Hindlimb muscle (tissue), 1 donor: ENCODE data around the gene KCNJ12. TPM values are rescaled to one million over a fixed set of nuclear protein-coding genes. Genes with fewer than 3 reads are reported as not detected.
A peak's percentile ranks its signal among the peaks of the same experiment; 100 is the strongest.
"Not testable (repeated sequence)": the region's sequence is repeated elsewhere in the genome, so short reads cannot be mapped to it uniquely, and the experiment has no call there.

ENCODE experiments used
- DNase-seq: peaks from one replicate; pipeline ENCODE4 v3.0.0-alpha.2; 2013
- polyA plus RNA-seq: library from polyadenylated mRNA; unstranded; fragments of 120-200 nt; gene quantifications from one replicate; pipeline ENCODE4 v1.2.1, GENCODE V29; 2013; ENCODE audit not compliant: insufficient read length

Gene KCNJ12
- polyA plus RNA-seq: 17.3 TPM

DNA sequence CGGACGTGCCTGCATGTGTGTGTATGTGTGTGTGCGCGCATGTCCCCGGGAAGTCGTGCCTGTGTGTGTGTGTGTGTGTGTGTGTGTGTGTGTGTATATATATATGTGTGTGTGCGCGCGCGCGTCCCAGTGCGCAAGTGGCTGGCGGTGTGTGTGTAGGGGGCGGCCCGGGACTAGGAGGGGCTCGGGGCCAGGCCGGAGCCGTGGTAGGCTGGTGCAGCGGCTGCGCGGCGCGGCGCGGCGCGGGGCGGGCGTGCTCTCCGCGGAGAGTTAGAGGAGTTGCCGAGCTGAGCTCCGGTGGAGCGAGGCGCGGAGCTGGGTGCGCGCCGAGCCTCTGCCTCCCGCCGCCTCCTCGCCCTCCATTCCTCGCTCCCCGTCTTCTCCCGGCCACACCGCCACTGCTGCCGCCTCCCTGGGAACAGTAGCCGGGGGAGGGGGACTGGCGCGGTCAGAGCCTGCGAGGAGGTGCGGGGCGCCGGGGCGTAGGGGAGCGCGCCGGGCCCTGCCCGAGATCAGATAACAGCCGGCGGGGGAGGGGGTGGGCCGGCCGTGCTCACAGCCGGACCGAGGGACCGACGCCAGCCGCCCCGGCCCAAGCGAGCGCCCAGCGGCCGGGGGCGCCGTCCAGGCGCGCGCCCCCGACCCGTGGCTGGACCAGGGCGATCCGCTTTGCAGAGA lies at the start of gene KCNJ12:
Gene KCNJ12 (plus strand): TSS at position 277 of the 678 bp plus-strand sequence. CDS start 38,986 bp downstream, outside the sequence.
- peak; percentile 51 for DNase-seq

DNA sequence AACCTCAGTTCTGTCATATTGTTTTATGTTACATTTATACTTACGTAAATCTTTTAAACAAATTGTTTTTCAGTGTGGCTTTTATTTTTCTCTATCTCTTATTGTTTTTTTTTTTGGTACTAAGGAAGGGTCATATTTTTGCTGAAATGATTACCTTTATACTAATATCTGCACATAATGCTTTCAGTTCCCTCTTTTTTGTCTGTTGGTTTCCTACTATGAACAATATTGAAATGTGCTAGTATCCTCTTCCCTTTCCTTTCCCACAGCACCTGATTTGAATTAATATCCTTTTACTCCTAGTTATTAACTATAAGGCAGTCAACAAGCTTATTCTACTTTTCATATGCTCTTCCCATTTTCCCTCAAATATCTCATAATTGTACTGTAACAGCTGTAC lies 48.2 kb upstream of the KCNJ12 start:
- not testable (repeated sequence) for DNase-seq

GRCh38 chr17:21328778-21329177 lies 47.4 kb upstream of the KCNJ12 start:
- not testable (repeated sequence) for DNase-seq

DNA sequence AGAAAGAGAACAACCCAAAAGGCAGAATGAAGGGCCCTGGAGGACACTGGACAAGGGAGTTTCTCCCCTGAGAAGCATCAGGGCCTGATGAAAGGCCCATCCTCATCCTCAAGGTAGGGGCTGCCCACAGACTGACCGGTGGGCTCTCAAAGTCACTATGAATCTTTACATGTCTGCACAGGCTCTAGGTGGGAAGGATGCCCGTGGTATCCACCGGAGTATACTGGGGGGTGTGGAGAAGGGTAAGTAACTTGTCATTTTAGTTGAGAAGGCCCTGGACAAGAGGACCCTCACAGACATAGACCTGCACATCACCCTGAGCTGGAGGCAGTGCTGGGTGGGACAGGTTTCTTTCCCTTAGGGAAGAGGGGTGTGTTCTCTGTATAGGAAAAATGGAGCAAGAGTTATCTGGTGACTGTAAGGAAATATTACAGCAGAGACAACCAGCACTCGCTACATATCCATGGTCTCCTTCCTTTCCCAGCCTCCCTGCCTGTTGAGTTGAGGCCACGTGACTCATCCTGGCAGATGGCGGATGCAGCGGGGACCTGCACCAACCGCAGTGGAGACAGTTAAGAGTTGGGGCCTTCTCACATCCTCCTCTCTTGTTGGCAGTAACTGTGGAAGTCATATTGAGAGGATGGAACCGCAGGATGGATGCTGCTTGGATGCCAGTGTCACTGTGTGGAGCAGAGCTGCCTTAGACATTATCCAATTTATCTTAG lies 45.6 kb upstream of the KCNJ12 start:
- no peak for DNase-seq

DNA sequence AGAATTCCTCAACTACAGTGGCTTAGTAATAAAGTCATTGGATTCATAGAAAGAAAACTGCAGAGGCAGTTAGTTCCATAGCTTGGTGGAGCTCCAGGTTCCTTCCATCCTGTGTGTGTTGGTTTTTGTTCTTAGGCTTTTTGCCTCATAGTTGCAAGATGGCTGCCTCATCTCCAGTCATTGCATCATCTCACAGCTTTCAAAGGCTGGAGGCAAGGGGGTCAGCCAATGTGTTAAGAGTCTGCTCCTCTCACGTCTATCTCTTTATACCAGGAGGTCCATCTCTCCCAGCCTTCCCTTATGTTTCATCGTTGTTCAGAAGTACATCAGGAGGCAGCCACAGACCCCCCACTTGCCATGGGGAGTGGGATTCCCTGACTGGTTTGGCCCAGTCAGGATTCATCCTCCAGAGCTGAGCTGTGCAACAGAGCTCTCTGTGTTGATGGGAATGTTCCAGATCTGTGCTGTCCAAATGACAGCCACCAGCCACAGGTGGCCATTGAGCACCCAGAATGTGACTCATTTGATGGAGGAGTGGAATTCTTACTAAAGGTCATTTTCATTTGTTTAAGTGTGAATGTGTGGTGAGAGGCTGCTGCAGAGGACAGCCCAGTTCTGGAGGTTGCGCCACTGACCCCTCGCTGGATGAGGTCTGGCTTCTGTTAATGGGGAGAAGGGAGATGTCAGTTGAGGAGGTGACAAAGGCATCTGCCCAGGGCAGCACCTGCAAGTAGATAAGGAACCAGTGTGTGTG lies 39.4 kb upstream of the KCNJ12 start:
- DNase-seq: not testable (repeated sequence)

- not testable (repeated sequence) for DNase-seq
Measured at GRCh38 chr17:21337981-21338625, 38.1 kb upstream of the KCNJ12 start.

DNA sequence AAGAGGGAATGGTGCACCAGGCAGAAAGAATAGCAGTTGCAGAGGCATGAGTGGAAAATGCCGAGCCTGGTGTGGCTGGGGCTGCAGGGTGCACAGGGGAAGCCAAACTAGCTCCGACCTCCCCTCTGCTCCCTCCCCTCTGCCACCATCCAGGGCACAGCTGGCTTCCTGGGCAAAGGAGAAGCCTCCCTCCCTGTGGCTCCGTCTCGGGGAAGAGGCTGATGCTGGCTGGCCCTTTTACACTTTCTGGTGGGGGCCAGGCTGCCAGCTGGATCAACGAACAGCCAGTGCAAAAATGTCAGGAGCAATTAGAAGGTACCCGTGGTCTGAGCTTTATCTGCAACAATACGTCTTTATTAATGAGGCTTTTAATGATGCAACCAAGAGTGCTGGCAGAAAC lies 37.1 kb upstream of the KCNJ12 start:
- no peak for DNase-seq

- DNase-seq: not testable (repeated sequence)
Measured at GRCh38 chr17:21339571-21339970, 36.6 kb upstream of the KCNJ12 start.

GRCh38 chr17:21340407-21340806 lies 35.8 kb upstream of the KCNJ12 start:
- not testable (repeated sequence) for DNase-seq

DNA sequence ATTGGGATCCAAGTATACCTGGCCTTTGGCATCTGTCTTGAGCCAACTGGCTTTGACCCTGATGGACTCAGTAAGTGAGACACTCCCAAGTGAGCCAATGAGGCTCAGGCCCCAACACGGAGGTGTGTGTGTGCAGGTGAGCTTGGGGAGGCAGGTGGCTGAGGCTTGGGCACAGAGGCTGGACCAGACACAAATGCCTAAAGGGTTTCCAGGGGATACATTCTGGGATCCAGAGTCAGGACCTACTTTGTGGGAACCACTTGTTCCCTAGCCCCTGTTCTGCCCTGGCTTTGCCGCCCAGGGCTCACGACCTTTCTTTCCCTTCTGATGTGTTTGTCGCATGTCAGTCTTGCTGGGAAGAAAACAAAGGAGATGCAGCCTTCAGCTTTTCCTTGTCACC lies 34.9 kb upstream of the KCNJ12 start:
- DNase-seq: not testable (repeated sequence)

DNA sequence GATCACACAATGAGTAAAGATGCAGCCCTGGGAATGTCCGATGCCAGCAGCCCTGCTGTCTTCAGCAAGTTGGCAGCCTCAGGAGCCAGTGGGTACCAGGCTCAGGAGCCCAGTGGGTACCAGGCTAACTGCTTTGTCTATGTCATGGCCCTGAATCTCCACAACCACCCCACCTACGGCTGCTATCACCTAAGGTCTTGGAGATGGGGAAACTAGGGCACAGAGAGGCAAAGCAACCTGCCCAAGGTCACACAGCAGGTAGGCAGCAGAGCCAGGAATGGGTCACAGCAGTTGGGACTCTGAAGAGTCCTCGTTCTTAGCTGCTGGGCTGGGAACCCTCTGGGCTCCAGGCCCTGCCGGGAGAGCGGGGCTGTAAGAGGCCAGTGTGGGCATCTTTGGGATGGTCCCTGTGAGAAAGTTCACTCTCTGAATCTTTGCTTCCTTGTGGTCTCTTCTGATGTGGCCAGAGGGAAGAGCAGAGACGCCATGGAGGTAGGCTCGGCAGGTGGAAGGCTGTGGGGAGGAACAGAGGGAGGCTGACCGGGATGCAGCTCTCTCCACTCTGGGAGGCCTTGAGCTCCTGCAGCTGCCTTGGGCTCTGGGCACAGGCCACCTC lies 34.1 kb upstream of the KCNJ12 start:
- not testable (repeated sequence) for DNase-seq

DNA sequence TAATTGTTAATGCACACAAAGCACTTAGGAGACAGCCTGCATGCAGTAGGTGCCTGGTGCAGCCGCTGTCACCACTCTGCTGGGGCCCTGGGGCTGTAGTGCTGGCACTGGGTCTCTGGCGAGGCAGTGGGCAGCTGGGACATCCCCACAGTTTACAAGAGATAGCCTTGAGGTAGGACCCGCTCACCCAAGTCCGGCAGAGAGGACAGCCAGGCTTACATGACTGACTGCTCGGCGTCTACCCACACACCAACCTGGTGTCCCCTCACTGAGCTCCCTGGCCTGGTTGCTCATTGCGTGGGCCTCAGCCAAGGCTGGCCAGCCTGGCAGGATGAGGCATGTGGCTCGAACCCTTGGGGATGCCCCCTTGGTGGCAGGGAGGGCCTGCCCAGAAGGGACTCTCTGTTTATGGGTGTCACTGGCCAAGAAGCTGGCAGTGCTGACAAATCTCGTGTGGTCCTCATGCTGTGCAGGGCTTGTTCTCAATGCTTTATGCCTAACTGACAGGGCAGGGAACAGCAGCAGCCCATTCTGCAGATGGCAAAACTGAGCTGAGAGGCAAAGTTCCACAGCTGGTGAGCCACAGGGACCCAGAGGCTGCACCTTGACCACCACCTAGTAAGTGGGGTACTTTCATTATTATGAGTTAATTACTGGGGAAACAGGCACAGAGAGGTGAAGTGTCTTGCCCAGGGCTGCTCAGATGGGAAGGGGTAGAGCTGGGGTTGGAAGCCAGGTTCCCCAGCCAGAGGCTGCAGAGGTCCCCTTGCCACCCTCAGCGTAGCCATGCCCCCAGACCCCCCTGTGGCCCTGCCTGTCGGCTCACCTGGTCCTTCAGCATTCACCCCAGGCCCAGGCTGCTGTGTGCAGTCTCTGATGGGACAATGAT lies 32.9 kb upstream of the KCNJ12 start:
- not testable (repeated sequence) for DNase-seq

- DNase-seq: not testable (repeated sequence)
Measured at GRCh38 chr17:21344801-21345200, 31.4 kb upstream of the KCNJ12 start.

- no peak for DNase-seq
Measured at GRCh38 chr17:21345236-21345635, 30.9 kb upstream of the KCNJ12 start.

DNA sequence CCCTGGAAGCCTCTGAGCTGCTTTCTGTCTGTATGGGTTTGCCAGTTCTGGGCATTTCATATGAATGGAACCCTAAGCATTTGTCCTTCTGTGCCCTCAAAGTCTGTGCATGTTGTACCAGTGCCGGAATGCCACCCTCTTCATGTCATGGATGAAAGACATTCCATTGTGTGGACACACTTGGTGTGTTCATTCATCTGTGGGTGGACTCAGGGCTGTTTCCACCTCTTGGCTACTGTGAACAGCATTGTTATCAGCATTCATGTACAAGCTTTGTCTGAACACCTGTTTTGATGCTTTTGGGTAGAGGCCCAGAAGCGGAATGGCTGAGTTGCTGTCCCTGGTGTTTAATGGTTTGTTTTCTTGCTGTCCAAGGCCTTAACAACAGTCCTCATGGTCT lies 30.1 kb upstream of the KCNJ12 start:
- DNase-seq: not testable (repeated sequence)

GRCh38 chr17:21346651-21347250 lies 29.4 kb upstream of the KCNJ12 start:
- not testable (repeated sequence) for DNase-seq

DNA sequence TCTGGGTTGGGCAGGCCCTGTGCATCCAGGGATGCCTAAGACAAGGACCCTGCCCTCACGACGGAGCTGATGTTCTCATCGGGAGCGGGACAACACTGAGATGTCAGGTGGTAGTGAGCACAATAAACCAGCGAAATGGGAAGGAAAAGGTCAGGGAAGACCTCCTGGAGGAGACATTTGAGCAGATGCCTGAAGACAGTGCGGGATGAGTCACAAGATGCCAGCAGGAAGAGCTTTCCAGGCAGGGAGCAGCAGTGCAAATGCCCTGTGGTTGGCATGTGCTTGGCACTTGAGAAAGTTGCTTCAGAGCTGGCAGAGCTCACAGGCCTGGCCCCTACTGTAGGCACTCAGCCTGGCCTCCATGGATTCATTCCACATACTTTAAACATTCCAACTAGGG lies 28.5 kb upstream of the KCNJ12 start:
- not testable (repeated sequence) for DNase-seq

- DNase-seq: not testable (repeated sequence)
Measured at GRCh38 chr17:21348081-21348925, 27.9 kb upstream of the KCNJ12 start.

- not testable (repeated sequence) for DNase-seq
Measured at GRCh38 chr17:21348926-21349261, 27.3 kb upstream of the KCNJ12 start.
